ENCODE data around the gene PARD3.
"Not testable (repeated sequence)": the region's sequence is repeated elsewhere in the genome, so short reads cannot be mapped to it uniquely, and the experiment has no call there.

The PARD3 gene

DNA sequence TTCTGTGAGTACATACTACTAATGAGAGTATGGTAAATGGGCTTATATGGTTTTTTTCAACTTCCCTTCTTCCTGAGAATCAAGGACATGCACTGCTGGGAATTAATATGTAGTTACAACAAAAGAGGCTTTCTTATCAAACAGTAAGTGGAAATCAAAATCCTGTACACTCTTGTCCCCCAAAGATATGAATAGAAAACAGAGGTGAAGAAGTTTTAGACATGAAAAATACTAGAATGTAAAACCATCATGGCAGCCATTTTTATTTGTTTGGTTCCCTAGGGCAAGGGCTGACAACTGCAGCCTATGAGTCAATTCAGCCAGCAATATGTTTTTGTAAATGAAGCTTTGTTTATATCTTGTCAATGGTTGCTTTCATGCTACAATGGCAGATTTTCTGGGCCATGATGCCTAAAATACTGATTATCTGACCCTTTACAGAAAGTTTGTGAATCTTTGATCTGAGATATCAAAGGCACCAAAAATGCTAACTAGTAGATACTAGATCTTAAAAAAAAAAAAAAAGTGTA, 422.4 kb downstream of the PARD3 start:
- no peak for DNase-seq (ENCODE audit: low read depth, low spot score)

DNA sequence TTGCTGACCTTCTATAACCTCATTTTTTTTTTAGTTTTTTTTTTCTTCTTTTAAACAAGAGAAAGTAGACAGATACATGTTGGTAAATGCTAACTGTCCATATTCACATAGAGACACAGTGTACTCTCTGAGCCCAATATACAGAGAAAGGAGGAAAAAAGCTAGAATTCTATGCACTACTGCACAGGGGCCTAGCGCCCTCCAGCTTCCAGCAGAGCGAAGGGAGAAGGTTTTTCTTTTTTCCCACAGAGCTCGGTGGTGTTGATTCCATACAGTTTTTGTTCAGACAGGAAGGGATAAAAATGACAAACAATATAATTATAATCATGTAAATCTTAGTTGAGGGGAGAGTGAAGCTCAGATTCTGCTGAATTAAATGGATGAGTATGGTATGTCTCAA, 423.9 kb downstream of the PARD3 start:
- not testable (repeated sequence) for DNase-seq (ENCODE audit: low read depth, low spot score)

DNA sequence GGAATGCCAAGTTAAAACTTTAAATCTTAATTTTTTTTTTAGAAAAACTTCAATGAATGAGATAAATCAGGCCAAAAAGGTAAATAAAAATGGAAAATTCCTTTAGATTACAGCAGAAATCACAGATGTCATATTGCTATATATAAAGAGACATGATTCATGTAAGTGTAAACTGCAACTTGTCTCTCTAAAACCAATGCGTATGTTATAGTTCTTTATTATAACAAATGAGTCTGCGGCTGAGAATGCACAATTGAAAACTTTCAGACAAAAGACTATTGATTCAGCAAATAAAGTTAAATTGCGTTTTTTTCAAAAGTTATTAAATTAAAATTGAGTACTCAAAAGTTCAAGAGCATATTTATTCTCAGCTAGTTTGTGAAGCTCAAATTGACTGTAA, 425.3 kb downstream of the PARD3 start:
- DNase-seq (ENCODE audit: low read depth, low spot score) = no peak

DNA sequence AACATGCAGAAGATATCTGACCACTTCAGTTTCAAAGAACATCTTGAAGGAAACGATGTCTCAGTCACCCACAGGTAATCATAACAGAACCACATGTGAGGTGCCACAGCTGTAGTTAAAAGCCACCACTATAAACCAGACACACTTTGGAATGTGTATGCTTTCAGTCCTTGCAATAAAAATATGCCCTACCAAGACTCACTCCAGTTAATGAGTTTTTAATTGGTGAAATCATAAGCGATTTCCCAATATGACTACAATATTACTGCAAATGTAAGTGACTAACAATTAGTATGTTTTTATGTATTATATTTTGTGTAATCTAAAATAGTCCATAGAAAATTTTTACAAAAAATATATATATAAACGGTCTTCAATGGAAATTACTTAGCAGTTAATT, 428.2 kb downstream of the PARD3 start:
- DNase-seq (ENCODE audit: low read depth, low spot score) = no peak

DNA sequence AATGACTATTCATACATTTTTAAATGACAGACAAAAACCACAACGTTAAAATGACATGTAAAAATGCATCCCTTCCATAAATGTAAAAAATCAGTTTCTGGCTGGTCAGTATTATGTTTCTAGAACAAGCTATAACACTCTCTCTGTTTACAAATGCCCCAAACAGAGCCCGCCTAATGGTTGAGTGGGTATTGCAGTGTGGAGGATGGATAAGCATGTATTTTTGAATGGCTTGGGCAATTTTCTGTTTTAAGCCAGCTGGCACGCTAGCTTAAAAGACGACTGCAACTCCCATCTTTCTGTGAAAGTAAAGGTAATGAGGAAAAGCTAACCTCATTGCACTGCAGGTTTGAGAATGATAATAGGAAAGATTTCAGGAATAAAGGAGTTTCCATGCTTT, 430.7 kb downstream of the PARD3 start:
- no peak for DNase-seq (ENCODE audit: low read depth, low spot score)

DNA sequence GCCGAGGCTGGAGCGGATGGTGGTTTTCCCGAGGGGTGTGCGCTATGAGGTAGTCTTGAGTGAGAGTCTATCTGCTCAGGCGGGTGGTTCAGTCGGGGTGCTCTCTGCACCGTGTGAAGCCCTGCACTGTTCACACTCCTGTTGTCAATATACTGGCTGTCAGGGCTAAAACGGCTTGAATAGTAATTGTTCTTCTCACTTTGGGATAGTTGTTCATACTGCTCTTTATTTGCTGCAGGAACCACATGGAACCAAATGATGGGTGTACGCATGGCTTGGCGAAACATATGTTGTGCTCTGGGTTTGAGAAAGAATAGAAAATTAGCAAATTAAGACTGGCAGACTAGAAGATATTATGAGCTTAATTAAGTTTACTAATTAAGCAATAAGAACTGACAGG, 432.5 kb downstream of the PARD3 start:
- no peak for DNase-seq (ENCODE audit: low read depth, low spot score)

DNA sequence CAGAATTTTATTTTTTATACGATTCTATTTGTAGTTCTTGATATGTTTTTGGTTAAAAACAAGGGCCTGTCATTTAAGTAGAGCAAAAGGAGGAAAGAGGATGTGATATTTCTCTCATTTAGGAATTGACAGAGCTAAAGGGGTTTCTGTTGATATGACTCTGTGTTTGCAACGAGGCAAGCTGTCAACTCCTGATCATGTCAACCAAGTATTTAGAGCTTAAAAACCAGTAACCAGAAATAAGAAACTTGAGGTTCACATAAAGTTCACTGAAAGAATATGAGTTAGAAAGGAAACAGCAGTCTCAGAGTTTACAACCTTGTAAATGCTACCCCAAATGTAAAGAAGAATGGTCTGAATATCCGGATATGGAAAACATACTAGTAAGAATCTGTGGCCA, 434.2 kb downstream of the PARD3 start:
- DNase-seq (ENCODE audit: low read depth, low spot score) = no peak

DNA sequence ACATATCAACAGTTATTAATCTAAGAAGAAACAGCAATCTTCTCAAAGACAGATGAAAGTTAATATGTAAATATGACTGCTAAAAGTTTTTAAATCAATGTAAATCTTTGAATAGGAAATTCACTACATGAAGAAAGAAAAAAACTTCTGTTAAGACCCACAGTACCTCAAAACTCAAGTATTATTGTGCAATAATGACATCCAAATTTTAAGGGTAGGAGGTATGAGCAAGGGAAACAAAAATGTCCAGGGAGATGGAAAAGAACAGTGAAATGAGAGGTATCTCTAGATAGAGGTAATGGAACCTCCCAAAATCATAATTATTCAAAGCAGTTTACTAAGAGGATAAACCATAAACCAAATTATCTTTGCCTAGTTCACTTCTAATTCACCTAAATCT, 436.8 kb downstream of the PARD3 start:
- DNase-seq (ENCODE audit: low read depth, low spot score) = no peak

DNA sequence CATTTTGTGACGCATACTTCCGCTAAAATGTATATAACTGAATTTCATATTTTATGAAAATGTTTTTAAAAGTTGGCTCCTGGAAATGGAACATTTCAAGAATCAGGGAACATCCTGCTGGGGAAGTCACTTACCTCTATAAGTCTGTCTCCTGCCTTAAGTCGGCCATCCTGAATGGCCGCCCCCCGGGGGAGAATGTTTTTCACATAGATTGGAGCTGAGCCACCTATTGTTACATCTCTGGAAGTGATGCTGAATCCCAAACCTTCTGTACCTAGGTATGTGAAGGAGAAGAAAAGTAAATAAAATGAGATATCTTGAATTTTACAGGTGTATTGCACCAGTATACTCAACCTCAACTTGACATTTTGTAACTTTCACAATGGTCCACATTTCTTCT, 437.3 kb downstream of the PARD3 start:
- no peak for DNase-seq (ENCODE audit: low read depth, low spot score)

DNA sequence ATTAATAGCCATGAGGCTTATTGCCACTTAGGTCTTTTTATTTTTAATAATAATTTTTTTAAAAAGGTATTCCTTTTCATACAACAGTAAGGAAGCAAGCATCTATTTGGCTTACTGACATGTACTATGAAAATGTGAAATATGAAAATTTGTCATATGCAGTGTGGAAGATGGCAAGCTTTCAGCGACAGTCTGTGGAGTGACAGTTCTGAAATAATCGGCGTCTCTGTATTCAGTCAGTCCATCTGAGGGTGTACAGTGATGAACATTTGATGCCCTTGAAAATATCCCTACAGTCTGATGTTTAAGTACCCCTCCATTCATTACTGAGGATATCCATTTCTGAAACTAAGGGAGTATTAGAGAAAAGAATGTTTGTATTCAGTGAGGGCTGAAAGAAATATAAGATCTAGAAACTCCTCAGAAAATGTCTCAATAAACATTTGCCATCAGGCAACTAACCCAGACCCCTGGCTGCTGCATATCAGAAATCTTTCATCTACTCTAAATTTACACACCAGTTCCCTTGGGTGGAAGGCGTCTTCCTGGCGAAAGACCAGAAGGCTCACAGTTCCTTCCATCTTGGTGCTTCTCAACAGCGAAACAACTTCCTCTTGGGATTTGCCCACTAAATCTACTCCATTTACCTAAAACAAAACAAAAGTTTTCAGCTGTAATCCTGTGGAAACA, 440.6 kb downstream of the PARD3 start:
- no peak for DNase-seq (ENCODE audit: low read depth, low spot score)

DNA sequence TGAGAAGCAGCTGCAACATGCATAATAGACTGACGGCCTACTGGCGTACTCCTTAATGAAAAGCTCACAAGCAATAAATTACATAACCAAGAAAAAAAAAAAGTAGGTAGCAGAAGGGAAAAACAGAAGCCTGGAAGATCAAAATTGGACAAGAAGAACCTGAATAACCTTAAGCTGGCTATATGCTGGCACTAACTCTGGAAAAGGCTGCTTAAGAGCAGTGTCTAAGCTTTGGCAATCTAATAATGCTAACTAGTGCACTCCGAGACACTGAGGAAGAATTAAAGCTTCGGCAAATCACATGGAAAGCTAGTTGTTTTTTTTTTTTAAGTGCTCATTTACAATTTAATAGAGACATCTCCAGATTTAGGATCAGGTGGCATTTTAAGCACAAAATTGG, 441.9 kb downstream of the PARD3 start:
- no peak for DNase-seq (ENCODE audit: low read depth, low spot score)

DNA sequence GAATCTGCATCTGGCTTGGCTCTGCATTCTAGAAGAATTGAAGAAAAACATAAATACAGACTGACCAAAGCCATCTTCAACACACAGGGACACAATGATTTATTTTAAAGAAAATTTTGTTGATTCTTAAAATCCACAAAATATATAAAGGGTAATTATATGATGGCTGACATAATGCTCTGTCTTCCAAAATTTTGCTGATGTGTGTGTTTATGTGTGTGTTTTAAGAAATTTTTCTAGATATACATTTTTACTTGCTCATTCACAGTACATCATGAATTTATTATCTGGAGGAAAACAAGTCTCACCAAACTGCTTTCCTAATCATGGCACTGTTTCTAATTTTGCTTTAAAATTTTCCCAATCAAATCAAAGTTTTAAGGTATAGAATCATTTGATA, 442.6 kb downstream of the PARD3 start:
- no peak for DNase-seq (ENCODE audit: low read depth, low spot score)

DNA sequence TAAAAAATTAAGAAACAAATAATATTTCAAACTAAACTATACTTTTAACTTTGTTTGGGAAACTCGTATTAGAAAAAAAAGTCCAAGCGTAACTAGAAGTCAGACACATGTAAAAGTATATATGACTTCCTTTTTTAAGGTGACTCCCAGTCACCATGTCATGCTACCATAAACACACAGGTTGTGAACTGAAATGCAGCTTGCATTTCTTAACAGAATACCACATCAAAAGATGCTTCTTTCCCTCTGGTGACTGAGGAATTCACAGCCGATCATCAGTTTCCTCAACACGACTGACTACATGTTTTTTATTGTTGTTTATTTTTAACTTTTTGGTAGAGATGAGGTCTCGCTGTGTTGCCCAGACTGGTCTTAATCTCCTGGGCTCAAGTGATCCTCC, 445.0 kb downstream of the PARD3 start:
- DNase-seq (ENCODE audit: low read depth, low spot score) = no peak

DNA sequence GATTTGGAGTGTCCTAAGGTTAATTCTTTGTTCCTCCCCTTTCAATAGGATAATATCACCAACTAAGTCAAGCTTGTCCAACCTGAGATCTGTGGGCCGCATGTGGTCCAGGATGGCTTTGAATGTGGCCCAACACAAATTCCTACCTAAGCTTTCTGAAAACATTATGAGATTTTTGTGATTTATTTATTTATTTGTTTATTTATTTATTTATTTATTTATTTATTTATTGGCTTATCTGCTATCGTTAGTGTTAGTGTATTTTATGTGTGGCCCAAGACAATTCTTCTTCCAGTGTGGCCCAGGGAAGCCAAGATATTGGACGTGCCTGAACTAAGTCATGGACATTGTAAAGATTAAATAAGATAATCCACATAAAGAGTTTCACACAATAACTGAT, 446.0 kb downstream of the PARD3 start:
- DNase-seq (ENCODE audit: low read depth, low spot score) = no peak

DNA sequence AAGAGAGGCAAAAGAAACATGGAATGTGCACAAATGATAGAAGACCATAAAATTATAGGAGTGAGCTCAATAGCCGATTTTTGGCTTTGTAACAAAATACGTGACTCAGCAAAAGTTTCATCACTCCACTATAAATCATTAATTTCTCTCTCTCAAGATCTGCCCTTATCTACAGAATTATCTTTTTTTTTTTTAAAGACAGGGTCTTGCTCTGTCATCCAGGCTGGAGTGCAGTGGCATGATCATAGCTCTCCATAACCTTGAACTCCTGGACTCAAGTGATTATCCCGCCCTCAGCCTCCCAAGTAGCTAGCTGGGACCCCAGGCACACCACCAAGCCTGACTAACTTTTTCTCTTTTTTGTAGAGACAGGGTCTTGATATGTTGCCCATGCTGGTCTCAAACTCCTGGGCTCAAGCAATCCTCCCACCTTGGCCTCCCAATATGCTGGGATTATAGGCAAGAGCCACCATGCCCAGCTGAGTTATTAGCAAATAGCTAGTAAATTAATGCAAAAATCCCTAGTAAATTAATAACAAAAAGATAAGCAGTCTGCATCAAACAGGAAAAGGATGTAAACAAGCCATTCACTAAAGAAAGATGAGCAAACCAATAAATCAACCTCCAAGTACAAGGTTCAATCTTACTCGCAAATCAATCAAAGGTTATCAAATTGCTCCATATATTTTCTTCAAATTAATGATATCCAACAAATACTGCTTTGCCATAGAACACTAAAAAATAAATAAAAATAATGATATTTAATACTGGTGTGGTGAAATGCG, 450.7 kb downstream of the PARD3 start:
- DNase-seq (ENCODE audit: low read depth, low spot score) = no peak

DNA sequence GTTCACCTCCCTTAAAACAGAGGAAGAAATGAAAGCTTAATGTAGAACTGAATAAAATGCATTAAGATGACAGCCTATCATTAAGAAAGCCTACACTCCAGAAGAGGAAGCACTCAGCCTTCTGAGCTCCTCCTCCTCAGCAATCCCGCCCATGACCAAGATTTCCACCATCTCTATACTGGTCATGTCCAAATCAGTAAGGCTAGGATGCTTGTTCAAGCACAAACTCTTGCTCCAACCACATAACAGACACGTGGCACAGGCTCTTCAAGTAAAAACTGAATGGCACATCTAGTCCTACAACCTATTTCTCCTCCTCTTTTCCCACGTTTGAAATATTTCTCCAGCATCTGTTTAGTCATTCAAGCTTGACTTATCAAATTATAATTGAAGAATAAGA, 454.1 kb downstream of the PARD3 start:
- DNase-seq (ENCODE audit: low read depth, low spot score) = no peak

DNA sequence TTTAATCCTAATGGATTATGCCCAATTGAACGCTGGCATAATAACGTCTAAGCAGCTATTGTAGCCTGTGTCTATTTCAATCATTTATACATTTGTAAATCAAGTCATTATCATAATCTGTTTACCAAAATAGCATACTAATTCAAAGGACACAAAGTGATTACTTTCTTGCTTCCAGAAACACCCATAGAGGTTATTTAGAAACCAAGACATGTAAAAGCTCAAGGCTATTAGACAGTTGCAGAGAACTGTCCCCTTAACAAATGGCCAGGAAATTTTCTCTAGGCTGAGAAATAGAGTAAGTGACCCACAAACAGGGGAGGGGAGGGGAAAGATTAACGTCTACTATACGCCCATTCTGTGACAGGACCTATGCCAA, 455.7 kb downstream of the PARD3 start:
- DNase-seq (ENCODE audit: low read depth, low spot score) = no peak

DNA sequence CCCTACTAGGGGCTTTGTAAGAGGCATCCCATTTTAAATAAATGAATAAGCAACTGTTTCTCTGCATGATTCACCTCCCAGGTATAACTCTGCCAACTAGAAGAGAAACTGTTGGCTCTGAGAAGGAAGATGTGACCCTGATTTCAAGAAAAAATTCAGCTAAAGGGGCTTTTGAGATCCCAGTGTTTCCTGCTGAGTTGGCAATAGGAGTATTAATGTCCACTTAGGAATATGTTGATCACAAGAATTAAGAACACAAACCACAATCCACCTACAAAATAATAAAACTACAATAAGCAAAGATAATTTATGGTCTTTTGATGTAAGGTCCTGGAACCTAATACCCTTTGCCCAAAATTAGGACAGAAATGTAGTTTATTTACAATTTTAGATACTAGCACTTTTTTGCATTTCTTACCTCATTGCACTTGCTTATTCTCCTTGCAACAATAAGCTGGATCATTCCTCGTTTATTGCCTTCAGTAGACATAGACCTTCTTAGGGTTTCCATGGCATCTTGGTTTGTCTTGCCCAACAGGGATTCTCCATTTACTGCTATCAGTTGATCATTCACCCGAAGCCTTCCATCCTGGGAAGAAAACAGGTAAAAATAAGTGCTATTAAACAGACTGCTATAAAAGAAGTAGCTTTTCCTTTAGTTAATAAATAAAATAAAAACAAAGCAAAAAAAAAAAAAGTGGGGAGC, 456.2 kb downstream of the PARD3 start:
- DNase-seq (ENCODE audit: low read depth, low spot score) = no peak

DNA sequence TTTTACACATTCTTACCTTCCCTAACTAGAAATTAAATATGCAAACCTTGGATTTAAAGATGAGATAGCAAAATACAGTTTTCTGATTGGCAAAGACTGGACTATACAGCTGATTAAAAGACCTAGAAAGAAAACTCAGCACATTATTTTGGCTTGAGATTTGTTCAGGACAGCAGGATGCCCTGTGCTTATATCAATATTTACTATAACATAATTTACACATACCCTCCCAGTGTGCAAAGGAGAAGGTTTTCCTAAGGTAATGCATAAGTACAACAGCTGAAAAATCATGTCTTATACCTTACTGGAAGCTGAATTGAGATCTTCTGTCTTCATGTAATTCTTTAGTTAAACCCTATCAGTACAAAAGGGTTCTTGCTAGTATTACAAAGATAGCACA, 458.6 kb downstream of the PARD3 start:
- DNase-seq (ENCODE audit: low read depth, low spot score) = no peak

DNA sequence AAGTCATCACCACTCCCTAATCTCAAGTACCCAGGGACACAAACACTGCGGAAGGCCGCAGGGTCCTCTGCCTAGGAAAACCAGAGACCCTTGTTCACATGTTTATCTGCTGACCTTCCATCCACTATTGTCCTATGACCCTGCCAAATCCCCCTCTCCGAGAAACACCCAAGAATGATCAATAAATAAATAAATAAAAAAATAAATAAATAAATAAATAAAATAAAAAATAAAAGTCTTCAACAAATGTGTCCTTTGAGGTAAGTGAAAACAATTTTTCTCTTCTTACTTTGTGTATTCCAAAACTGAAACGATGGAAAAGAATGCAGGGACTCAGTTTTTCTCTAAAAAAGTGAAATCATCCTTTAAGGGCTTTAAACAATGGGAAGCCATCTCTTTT, 461.6 kb downstream of the PARD3 start:
- DNase-seq (ENCODE audit: low read depth, low spot score) = not testable (repeated sequence)

DNA sequence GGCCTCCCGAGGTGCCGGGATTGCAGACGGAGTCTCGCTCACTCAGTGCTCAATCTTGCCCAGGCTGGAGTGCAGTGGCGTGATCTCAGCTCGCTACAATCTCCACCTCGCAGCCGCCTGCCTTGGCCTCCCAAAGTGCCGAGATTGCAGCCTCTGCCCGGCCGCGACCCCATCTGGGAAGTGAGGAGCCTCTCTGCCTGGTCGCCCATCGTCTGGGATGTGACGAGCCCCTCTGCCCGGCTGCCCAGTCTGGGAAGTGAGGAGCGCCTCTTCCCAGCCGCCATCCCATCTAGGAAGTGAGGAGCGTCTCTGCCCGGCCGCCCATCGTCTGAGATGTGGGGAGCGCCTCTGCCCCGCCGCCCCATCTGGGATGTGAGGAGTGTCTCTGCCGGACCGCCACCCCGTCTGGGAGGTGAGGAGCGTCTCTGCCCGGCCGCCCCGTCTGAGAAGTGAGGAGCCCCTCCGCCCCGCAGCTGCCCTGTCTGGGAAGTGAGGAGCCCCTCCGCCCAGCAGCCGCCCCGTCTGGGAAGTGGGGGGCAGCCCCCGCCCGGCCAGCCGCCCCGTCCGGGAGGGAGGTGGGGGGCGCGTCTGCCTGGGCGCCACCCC, 462.4 kb downstream of the PARD3 start:
- DNase-seq (ENCODE audit: low read depth, low spot score) = not testable (repeated sequence)

DNA sequence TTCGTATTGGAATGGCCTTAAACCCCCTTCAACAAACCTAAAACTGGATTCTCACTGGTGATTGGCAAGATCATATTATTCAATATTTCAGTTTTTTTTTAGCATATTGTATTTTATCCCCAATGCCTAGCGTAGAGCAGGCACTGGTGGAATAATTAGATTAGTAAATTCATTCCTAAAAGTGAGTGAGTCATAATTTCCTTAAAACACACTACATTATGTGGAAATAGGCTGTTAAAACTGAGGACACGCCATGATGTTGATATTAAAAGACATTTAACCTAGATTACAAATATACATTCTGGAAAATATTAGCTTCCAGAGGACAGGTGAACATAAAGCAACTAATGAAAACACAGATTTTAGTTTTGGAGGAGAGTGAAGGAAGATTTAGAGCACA, 463.9 kb downstream of the PARD3 start:
- DNase-seq (ENCODE audit: low read depth, low spot score) = no peak
